Cardiac muscle cell (in vitro differentiated cells and primary cell): ENCODE data around the gene FAM83G. TPM values are rescaled to one million over a fixed set of nuclear protein-coding genes. Genes with fewer than 3 reads are reported as not detected.
A peak's percentile ranks its signal among the peaks of the same experiment; 100 is the strongest.

Experiments
- DNase-seq, 2 donors: peaks; one replicate each; pipeline versions ENCODE4 v3.0.0 to v3.0.0-alpha.2; 2010 to 2017; ENCODE audit warnings: low read depth in 1 of 2, low spot score in 1 of 2
- H3K27ac ChIP-seq: fragments of 200-600 bp; sonication (generic); 2 replicates; pipeline ENCODE4 v1.5.1; 2016
- H3K27me3 ChIP-seq: fragments of 200-600 bp; sonication (generic); 2 replicates; pipeline ENCODE4 v1.6.0; 2016; ENCODE audit warnings: control low read depth
- H3K36me3 ChIP-seq: fragments of 200-600 bp; sonication (generic); 2 replicates; pipeline ENCODE4 v1.5.1; 2016; ENCODE audit warnings: control low read depth
- H3K4me1 ChIP-seq: fragments of 200-600 bp; sonication (generic); 2 replicates; pipeline ENCODE4 v1.8.1; 2017; ENCODE audit warnings: low read depth, mild to moderate bottlenecking, mixed run types
- H3K4me3 ChIP-seq: fragments of 200-600 bp; sonication (generic); 2 replicates; pipeline ENCODE4 v1.5.1; 2016; ENCODE audit warnings: mild to moderate bottlenecking
- H3K9me3 ChIP-seq: fragments of 200-600 bp; sonication (generic); 2 replicates; pipeline ENCODE4 v1.5.1; 2017; ENCODE audit warnings: low read depth, mild to moderate bottlenecking, control low read depth
- CTCF ChIP-seq: IDR thresholded peaks from 2 replicates; pipeline ENCODE4 v1.5.1; 2012; ENCODE audit warnings: low read depth, mild to moderate bottlenecking, low read length
- polyA plus RNA-seq: library from polyadenylated mRNA; unstranded; fragments of >200 nt; fragmentation: Nextera tagmentation; extraction: Ambion mirVana; gene quantifications from 2 replicates; pipeline ENCODE4 v1.2.1, GENCODE V29; 2016
- total RNA-seq: library from RNA; depleted of rRNA; stranded (reverse); fragments of >200 nt; gene quantifications from 2 replicates; pipeline ENCODE4 v1.2.3, GENCODE V29; 2016

The FAM83G gene
- total and polyA plus RNA-seq, 2 experiments from 2014 or later, result 0.83 to 8.0 TPM

DNA sequence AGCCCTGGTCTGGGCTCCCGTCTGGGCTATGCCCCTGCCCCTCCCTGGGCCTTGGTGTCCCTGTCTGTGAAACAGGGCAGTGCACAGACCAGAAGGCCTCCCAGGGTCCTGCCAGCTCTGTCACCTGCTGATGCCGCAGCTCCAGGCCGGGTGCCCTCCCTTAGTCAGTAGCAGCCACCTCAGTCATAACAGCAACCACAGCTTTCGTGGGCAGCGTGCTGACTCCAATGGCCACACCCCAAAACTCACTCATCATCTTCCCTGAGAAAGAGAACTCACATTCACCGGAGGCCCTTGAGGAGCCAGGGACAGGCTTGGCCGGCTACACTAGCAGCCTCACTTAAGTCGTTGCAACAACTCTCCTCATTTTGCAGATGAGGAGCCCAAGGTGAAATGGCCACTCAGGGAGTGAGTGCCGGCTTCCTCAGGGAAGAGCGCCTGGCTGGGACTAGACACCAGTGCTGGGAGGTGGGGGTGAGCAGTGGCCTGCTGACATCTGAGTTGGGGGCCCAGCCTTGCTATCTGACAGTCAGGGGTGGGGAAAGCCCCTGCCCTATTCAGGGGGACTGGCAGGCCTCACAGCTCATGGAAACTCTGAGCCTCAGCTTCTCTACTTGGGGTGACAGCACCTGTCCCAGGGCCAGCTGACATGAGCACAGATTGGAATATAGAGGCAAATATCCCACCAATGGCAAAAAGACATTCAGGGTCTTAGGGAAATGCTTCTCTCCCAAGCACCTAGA, 30.0 kb downstream of the FAM83G start:
- H3K4me3 ChIP-seq, result no peak overlapping the region
- DNase-seq, result no peak
- no peak overlapping the region for H3K27ac ChIP-seq
- no peaks in the 10 kb centered on the region for H3K4me1 ChIP-seq
- no peaks in the 10 kb centered on the region for H3K27me3 ChIP-seq
- H3K9me3 ChIP-seq, result no peaks in the 10 kb centered on the region
- TF ChIP-seq CTCF, result no peak
- H3K36me3 ChIP-seq, result no peaks in the 10 kb centered on the region

GRCh38 chr17:18971801-18972200, 32.8 kb downstream of the FAM83G start:
- Histone ChIP-seq H3K27me3 (no peaks in the 10 kb centered on the region), H3K36me3 (no peaks in the 10 kb centered on the region), H3K4me1 (peaks cover 26% of the 10 kb centered on the region), H3K4me3 (no peak overlapping the region), H3K9me3 (no peaks in the 10 kb centered on the region), H3K27ac (no peak overlapping the region)
- no peak for DNase-seq
- no peak for TF ChIP-seq CTCF

DNA sequence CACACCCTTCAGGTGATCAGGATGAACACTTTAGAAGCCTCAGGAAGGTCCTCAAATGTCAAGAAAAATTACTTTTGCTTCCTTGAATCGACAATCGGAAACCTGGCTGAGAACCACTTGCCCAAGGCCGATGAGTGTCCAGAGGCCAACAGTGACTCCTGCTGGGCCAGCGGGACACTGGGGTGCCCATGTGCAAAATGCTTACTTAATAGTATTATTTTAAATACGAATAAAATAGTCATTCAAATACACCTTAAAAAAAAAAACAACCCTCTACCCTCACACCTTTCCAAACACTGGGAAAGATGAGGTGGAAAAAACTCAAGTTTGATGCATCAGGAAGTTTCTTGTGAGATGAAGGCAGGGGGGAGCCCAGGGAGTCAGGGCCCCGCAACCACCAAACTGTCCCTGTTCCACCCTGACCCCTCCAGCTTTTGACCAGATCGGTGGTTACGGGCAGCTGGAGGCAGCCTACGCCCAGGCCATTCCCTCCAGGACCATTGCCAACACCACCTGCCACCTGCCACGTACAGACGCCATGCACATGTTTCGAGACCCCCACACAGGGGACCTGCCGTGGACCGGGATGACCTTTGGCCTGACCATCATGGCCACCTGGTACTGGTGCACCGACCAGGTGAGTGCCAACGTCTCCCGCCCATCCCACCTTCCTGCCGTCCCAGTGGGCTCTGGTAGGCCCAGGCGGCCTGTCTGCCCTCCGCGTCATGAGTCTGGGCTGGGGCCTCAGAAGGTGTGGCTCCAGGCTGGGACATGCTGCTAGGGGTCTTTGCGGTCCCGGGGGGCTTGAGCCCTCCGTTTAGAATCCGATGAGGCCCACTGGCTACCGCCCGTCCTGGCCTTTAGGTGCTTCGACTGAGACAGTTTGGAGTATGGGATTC, 33.7 kb downstream of the FAM83G start:
- Histone ChIP-seq H3K27me3 (no peaks in the 10 kb centered on the region), H3K27ac (no peak overlapping the region), H3K36me3 (no peaks in the 10 kb centered on the region), H3K4me3 (no peak overlapping the region), H3K9me3 (no peaks in the 10 kb centered on the region), H3K4me1 (peaks cover 27% of the 10 kb centered on the region)
- no peak for DNase-seq
- peak; percentile 12 for TF ChIP-seq CTCF

GRCh38 chr17:18968945-18969887, 35.3 kb downstream of the FAM83G start:
- Histone ChIP-seq H3K36me3 (no peaks in the 10 kb centered on the region), H3K27ac (peak overlapping the region; percentile 84), H3K4me3 (no peak overlapping the region), H3K9me3 (no peaks in the 10 kb centered on the region), H3K27me3 (no peaks in the 10 kb centered on the region), H3K4me1 (peaks cover 27% of the 10 kb centered on the region)
- no peak for DNase-seq
- TF ChIP-seq CTCF, result no peak

DNA sequence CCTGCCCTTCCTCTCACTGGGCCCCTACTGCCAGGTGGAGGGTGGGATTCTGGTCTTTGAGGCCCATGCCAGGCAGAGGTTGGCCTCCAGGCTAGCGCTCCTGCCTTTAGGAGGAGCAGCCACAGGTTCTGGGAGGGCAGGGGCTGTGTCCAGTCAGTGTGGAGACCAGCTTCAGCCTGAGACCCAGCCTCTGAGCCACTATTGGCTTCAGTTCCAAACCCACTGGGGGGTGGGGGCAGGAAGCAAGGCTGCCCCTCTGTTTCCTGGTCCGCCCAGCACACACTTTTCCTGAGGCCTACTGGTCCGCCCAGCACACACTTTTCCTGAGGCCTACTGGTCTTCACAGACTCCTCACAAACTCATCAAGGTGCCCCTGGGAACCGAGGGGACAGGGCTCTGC, 36.2 kb downstream of the FAM83G start:
- no peaks in the 10 kb centered on the region for H3K9me3 ChIP-seq
- H3K27me3 ChIP-seq, result no peaks in the 10 kb centered on the region
- no peak overlapping the region for H3K4me3 ChIP-seq
- H3K4me1 ChIP-seq, result peaks cover 27% of the 10 kb centered on the region
- DNase-seq, result no peak
- H3K36me3 ChIP-seq, result no peaks in the 10 kb centered on the region
- no peak for TF ChIP-seq CTCF
- peak overlapping the region; percentile 84 for H3K27ac ChIP-seq
